Keratinocyte (primary cell): ENCODE results near the gene DOCK1. TPM values are rescaled to one million over a fixed set of nuclear protein-coding genes. Genes with fewer than 3 reads are reported as not detected.

ENCODE experiments used
- DNase-seq: peaks from one replicate; pipeline ENCODE4 v3.0.0-alpha.2; 2011; ENCODE audit warnings: low read depth, missing footprints, low spot score
- FAIRE-seq: peaks from 2 replicates; lab custom pipeline; 2011; peaks lifted over from hg19 to GRCh38; lab: Jason Lieb, UNC
- H2AFZ ChIP-seq: 2 replicates; pipeline ENCODE4 v1.6.0; 2012; ENCODE audit warnings: low read length, control low read depth, inconsistent platforms; ENCODE audit not compliant: control insufficient read depth
- H3K27ac ChIP-seq: 2 replicates; pipeline ENCODE4 v1.5.1; 2011; ENCODE audit warnings: low read length; ENCODE audit not compliant: control insufficient read depth, insufficient read depth
- H3K27me3 ChIP-seq: 3 replicates; pipeline ENCODE4 v1.6.0; 2011; ENCODE audit warnings: low read length; ENCODE audit not compliant: control insufficient read depth, insufficient read depth; ENCODE audit errors: extremely low read depth
- H3K36me3 ChIP-seq, 2 experiments: 2 replicates in 1 of 2; 3 replicates in 1 of 2; pipeline ENCODE4 v1.5.1; 2011; ENCODE audit warnings: low read length in 2 of 2, mild to moderate bottlenecking in 1 of 2; ENCODE audit not compliant: control insufficient read depth in 2 of 2, insufficient read depth in 2 of 2; ENCODE audit errors: extremely low read depth in 1 of 2
- H3K4me1 ChIP-seq: 3 replicates; pipeline ENCODE4 v1.5.1; 2011; ENCODE audit warnings: low read length; ENCODE audit not compliant: control insufficient read depth, insufficient read depth; ENCODE audit errors: extremely low read depth
- H3K4me2 ChIP-seq: 3 replicates; pipeline ENCODE4 v1.6.0; 2011; ENCODE audit warnings: low read depth, low read length; ENCODE audit not compliant: control insufficient read depth, insufficient read depth; ENCODE audit errors: extremely low read depth
- H3K4me3 ChIP-seq, 3 experiments: fragments of 200-600 bp in 1 of 3; sonication (generic) in 1 of 3; 2 replicates in 2 of 3; 3 replicates in 1 of 3; pipeline ENCODE4 v1.5.1; 2011 to 2016; ENCODE audit warnings: low read length in 3 of 3, mild to moderate bottlenecking in 3 of 3, control low read depth in 2 of 3, inconsistent platforms in 1 of 3, low read depth in 1 of 3, mixed read lengths in 1 of 3, mixed run types in 1 of 3, moderate library complexity in 1 of 3; ENCODE audit not compliant: control insufficient read depth in 2 of 3, insufficient read depth in 2 of 3; ENCODE audit errors: extremely low read depth in 1 of 3
- H3K79me2 ChIP-seq: 2 replicates; pipeline ENCODE4 v1.6.0; 2012; ENCODE audit warnings: low read length; ENCODE audit not compliant: control insufficient read depth, insufficient read depth
- H3K9ac ChIP-seq: 3 replicates; pipeline ENCODE4 v1.6.0; 2011; ENCODE audit warnings: low read length; ENCODE audit not compliant: control insufficient read depth, insufficient read depth; ENCODE audit errors: extremely low read depth
- H3K9me1 ChIP-seq: 3 replicates; pipeline ENCODE4 v1.6.0; 2011; ENCODE audit warnings: low read length; ENCODE audit not compliant: control insufficient read depth, insufficient read depth; ENCODE audit errors: extremely low read depth
- H3K9me3 ChIP-seq: 2 replicates; pipeline ENCODE4 v1.5.1; 2012; ENCODE audit warnings: low read depth, low read length; ENCODE audit not compliant: control insufficient read depth
- H4K20me1 ChIP-seq: 3 replicates; pipeline ENCODE4 v1.6.0; 2011; ENCODE audit warnings: low read length; ENCODE audit not compliant: control insufficient read depth, insufficient read depth; ENCODE audit errors: extremely low read depth
- EZH2 ChIP-seq: IDR thresholded peaks from one replicate; pipeline ENCODE4 v1.6.1; 2012; ENCODE audit warnings: inconsistent platforms, mild to moderate bottlenecking, low read length, moderate library complexity
- dilution Hi-C: fragments of 300-500 bp; cut with MboI; formaldehyde crosslinking; loops from one replicate; pipeline ENCODE4 v1.7.0; 2020; ENCODE audit warnings: low sequenced_read_pairs; ENCODE audit not compliant: extremely low pct_ligation_motif_present
- polyA plus RNA-seq, 5 experiments: library from polyadenylated mRNA; depleted of rRNA in 3 of 5; stranded (reverse) in 3 of 5; stranded (forward) in 1 of 5; unstranded in 1 of 5; fragments of >200 nt; gene quantifications; 1 replicate in 1 of 5; 2 replicates in 3 of 5; 3 replicates in 1 of 5; pipeline versions ENCODE4 v1.2.1 to v1.2.3, GENCODE V29; 2011 to 2012; ENCODE audit warnings: missing spikeins in 2 of 5, low read depth in 1 of 5, low replicate concordance in 1 of 5
- TF ChIP-seq, protein P1 (sequence below), 3 experiments: IDR thresholded peaks in 1 of 3; conservative IDR thresholded peaks in 1 of 3; optimal IDR thresholded peaks in 1 of 3; 2 replicates in 2 of 3; 3 replicates in 1 of 3; pipeline versions ENCODE3 to v1.5.1; 2011; ENCODE audit warnings: low read length in 3 of 3, mild to moderate bottlenecking in 3 of 3, moderate library complexity in 2 of 3, control low read depth in 1 of 3, inconsistent platforms in 1 of 3; ENCODE audit not compliant: insufficient read depth in 2 of 3; ENCODE audit errors: extremely low read depth in 1 of 3

Gene DOCK1
- polyA plus RNA-seq, 1 donor (not counting 4 experiments of a cell fraction or from before 2014, with no cell fraction given): 15.7 TPM

- TF ChIP-seq EZH2: no peak
- dilution Hi-C loops: no loop called here
- DNase-seq (no peak), FAIRE-seq (no peak)
- Histone ChIP-seq H3K9ac (no peak overlapping the region), H3K9me3 (no peaks in the 10 kb centered on the region), H3K4me1 (no peaks in the 10 kb centered on the region), H3K4me2 (no peak overlapping the region), H3K9me1 (no peaks in the 10 kb centered on the region), H3K27me3 (no peaks in the 10 kb centered on the region), H3K4me3 (no peak overlapping the region), H3K27ac (no peak overlapping the region), H2AFZ (no peak overlapping the region), H3K79me2 (no peaks in the 10 kb centered on the region), H3K36me3 (peaks cover 0 to 3% of the 10 kb centered on the region in 2 experiments), H4K20me1 (no peaks in the 10 kb centered on the region)
Observed at GRCh38 chr10:127319271-127319670, 414.0 kb downstream of the DOCK1 start.

GRCh38 chr10:127319691-127320090 lies 414.5 kb downstream of the DOCK1 start:
- H3K9me3 ChIP-seq: no peaks in the 10 kb centered on the region
- H3K79me2 ChIP-seq: no peaks in the 10 kb centered on the region
- peaks cover 0 to 3% of the 10 kb centered on the region in 2 experiments for H3K36me3 ChIP-seq
- no peaks in the 10 kb centered on the region for H3K4me1 ChIP-seq
- H3K9me1 ChIP-seq: no peaks in the 10 kb centered on the region
- no peak overlapping the region for H3K27ac ChIP-seq
- no peaks in the 10 kb centered on the region for H4K20me1 ChIP-seq
- H3K27me3 ChIP-seq: no peaks in the 10 kb centered on the region
- H2AFZ ChIP-seq: no peak overlapping the region
- dilution Hi-C loops: no loop called here
- H3K4me3 ChIP-seq: no peak overlapping the region
- FAIRE-seq: no peak
- no peak overlapping the region for H3K9ac ChIP-seq
- TF ChIP-seq, protein P1, sequence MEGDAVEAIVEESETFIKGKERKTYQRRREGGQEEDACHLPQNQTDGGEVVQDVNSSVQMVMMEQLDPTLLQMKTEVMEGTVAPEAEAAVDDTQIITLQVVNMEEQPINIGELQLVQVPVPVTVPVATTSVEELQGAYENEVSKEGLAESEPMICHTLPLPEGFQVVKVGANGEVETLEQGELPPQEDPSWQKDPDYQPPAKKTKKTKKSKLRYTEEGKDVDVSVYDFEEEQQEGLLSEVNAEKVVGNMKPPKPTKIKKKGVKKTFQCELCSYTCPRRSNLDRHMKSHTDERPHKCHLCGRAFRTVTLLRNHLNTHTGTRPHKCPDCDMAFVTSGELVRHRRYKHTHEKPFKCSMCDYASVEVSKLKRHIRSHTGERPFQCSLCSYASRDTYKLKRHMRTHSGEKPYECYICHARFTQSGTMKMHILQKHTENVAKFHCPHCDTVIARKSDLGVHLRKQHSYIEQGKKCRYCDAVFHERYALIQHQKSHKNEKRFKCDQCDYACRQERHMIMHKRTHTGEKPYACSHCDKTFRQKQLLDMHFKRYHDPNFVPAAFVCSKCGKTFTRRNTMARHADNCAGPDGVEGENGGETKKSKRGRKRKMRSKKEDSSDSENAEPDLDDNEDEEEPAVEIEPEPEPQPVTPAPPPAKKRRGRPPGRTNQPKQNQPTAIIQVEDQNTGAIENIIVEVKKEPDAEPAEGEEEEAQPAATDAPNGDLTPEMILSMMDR (optimal IDR thresholded peaks at IDR 0.05 in 1 of 3, IDR thresholded peaks at IDR 0.05 in 1 of 3, conservative IDR thresholded peaks at IDR 0.05 in 1 of 3; ENCODE audit: extremely low read depth in 1 of 3, insufficient read depth in 2 of 3, low read length in 3 of 3): no peak
- TF ChIP-seq EZH2: no peak
- DNase-seq: no peak
- H3K4me2 ChIP-seq: no peak overlapping the region

DNA sequence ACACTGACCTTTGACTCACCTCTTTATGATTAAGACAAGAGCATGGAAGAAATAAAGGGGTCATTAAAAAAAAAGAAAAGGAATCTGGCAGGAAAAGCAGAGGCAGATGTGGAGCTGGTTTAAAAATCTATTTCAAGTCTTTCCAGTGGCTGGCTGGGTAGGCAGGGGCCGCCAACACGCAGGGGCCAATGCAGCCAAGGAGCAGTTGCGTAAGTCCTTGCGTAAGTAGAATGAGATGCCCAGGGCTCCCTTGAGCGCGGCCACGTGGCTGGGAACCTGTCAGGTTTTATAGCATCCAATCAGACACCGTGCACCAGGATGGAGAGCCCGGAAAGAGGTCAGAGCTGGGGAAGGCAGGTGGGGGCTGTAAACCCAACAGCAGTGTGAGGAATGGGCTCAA lies 414.9 kb downstream of the DOCK1 start:
- Histone ChIP-seq H3K4me2 (no peak overlapping the region), H3K27me3 (no peaks in the 10 kb centered on the region), H3K79me2 (no peaks in the 10 kb centered on the region), H3K4me1 (no peaks in the 10 kb centered on the region), H3K4me3 (no peak overlapping the region), H3K9me3 (no peaks in the 10 kb centered on the region), H3K27ac (no peak overlapping the region), H3K9ac (no peak overlapping the region), H2AFZ (no peak overlapping the region), H3K9me1 (no peaks in the 10 kb centered on the region), H3K36me3 (peaks cover 0 to 3% of the 10 kb centered on the region in 2 experiments), H4K20me1 (no peaks in the 10 kb centered on the region)
- TF ChIP-seq EZH2: no peak
- TF ChIP-seq, protein P1 (optimal IDR thresholded peaks at IDR 0.05 in 1 of 3, IDR thresholded peaks at IDR 0.05 in 1 of 3, conservative IDR thresholded peaks at IDR 0.05 in 1 of 3; ENCODE audit: extremely low read depth in 1 of 3, insufficient read depth in 2 of 3, low read length in 3 of 3): no peak
- dilution Hi-C loops: no loop called here
- DNase-seq (no peak), FAIRE-seq (no peak)
